ENCODE measurements around the gene REP15. TPM values are rescaled to one million over a fixed set of nuclear protein-coding genes. Genes with fewer than 3 reads are reported as not detected.

Gene REP15
- total RNA-seq, 1 experiment from 2014 or later: 0.26 TPM

DNA sequence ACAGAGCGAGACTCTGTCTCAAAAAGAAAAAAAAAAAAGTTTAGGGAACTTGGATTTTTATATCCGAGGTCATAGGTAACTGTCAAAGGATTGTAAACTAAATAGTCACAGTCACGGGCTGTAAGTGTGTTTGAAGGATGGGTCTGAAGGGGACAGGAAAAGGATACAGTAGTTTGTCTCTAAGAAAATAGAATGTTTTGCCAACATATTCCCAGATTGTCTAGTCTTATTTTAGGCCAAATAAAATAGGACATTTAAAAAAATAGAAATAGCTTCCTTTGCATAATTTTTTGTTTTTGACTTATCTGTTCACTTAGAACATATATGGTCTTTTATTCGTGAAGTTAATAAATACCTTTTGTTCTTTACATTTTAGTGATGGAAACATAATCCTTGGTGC, 24.2 kb upstream of the REP15 start (continued):
- TF ChIP-seq, protein P1, sequence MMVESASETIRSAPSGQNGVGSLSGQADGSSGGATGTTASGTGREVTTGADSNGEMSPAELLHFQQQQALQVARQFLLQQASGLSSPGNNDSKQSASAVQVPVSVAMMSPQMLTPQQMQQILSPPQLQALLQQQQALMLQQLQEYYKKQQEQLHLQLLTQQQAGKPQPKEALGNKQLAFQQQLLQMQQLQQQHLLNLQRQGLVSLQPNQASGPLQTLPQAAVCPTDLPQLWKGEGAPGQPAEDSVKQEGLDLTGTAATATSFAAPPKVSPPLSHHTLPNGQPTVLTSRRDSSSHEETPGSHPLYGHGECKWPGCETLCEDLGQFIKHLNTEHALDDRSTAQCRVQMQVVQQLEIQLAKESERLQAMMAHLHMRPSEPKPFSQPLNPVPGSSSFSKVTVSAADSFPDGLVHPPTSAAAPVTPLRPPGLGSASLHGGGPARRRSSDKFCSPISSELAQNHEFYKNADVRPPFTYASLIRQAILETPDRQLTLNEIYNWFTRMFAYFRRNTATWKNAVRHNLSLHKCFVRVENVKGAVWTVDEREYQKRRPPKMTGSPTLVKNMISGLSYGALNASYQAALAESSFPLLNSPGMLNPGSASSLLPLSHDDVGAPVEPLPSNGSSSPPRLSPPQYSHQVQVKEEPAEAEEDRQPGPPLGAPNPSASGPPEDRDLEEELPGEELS (CRISPR knock-in tag; IDR thresholded peaks at IDR 0.05): no peak
- TF ChIP-seq CREB1 (CRISPR knock-in tag; IDR thresholded peaks at IDR 0.05) (no peak), ZNF121 (CRISPR knock-in tag; IDR thresholded peaks at IDR 0.05) (no peak), FOXP1 (CRISPR knock-in tag; IDR thresholded peaks at IDR 0.05; ENCODE audit: borderline replicate concordance) (no peak), ELF4 (CRISPR knock-in tag; IDR thresholded peaks at IDR 0.05; ENCODE audit: low read depth) (no peak), NR3C1 (CRISPR knock-in tag; conservative IDR thresholded peaks at IDR 0.05; ENCODE audit: low read depth) (no peak), ZNF423 (CRISPR knock-in tag; IDR thresholded peaks at IDR 0.05) (no peak)
- TF ChIP-seq, protein P2, sequence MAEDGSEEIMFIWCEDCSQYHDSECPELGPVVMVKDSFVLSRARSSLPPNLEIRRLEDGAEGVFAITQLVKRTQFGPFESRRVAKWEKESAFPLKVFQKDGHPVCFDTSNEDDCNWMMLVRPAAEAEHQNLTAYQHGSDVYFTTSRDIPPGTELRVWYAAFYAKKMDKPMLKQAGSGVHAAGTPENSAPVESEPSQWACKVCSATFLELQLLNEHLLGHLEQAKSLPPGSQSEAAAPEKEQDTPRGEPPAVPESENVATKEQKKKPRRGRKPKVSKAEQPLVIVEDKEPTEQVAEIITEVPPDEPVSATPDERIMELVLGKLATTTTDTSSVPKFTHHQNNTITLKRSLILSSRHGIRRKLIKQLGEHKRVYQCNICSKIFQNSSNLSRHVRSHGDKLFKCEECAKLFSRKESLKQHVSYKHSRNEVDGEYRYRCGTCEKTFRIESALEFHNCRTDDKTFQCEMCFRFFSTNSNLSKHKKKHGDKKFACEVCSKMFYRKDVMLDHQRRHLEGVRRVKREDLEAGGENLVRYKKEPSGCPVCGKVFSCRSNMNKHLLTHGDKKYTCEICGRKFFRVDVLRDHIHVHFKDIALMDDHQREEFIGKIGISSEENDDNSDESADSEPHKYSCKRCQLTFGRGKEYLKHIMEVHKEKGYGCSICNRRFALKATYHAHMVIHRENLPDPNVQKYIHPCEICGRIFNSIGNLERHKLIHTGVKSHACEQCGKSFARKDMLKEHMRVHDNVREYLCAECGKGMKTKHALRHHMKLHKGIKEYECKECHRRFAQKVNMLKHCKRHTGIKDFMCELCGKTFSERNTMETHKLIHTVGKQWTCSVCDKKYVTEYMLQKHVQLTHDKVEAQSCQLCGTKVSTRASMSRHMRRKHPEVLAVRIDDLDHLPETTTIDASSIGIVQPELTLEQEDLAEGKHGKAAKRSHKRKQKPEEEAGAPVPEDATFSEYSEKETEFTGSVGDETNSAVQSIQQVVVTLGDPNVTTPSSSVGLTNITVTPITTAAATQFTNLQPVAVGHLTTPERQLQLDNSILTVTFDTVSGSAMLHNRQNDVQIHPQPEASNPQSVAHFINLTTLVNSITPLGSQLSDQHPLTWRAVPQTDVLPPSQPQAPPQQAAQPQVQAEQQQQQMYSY (CRISPR knock-in tag; IDR thresholded peaks at IDR 0.05): no peak
- TF ChIP-seq, protein P3, sequence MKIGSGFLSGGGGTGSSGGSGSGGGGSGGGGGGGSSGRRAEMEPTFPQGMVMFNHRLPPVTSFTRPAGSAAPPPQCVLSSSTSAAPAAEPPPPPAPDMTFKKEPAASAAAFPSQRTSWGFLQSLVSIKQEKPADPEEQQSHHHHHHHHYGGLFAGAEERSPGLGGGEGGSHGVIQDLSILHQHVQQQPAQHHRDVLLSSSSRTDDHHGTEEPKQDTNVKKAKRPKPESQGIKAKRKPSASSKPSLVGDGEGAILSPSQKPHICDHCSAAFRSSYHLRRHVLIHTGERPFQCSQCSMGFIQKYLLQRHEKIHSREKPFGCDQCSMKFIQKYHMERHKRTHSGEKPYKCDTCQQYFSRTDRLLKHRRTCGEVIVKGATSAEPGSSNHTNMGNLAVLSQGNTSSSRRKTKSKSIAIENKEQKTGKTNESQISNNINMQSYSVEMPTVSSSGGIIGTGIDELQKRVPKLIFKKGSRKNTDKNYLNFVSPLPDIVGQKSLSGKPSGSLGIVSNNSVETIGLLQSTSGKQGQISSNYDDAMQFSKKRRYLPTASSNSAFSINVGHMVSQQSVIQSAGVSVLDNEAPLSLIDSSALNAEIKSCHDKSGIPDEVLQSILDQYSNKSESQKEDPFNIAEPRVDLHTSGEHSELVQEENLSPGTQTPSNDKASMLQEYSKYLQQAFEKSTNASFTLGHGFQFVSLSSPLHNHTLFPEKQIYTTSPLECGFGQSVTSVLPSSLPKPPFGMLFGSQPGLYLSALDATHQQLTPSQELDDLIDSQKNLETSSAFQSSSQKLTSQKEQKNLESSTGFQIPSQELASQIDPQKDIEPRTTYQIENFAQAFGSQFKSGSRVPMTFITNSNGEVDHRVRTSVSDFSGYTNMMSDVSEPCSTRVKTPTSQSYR (CRISPR knock-in tag; IDR thresholded peaks at IDR 0.05): no peak

DNA sequence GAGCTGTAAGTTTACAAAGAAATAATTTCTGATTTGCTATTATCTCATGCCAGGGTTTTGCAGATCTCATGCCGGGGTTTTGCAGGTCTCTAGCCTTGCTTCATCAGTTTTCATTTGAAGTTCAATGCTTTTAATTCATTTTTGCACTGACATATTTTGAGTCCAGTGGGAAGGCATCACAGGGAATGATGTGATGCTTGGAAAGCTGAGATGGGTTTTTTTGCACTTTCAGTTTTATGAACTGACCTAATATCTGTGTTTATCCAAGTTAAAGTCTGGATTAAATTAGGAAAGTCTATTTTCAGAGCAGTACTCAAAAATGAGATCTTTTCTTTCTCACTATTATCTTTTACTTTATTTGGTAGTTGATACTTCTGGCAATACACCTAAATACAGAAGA, 23.6 kb upstream of the REP15 start:
- Mint-ChIP-seq H3K4me1 (no peaks in the 10 kb centered on the region), H3K27me3 (ENCODE audit: low read depth) (no peaks in the 10 kb centered on the region), H3K9me3 (no peaks in the 10 kb centered on the region), H3K27ac (no peak overlapping the region), H3K36me3 (no peaks in the 10 kb centered on the region; the same call in 1 of the 2 replicates), H3K4me3 (no peak overlapping the region)
- ATAC-seq (no peak), DNase-seq (ENCODE audit: low spot score) (no peak)
- ChIA-PET POLR2A (no interaction called here), CTCF (no interaction called here)
- TF ChIP-seq SMAD4 (CRISPR knock-in tag; IDR thresholded peaks at IDR 0.05) (no peak), MXD4 (CRISPR knock-in tag; IDR thresholded peaks at IDR 0.05; ENCODE audit: borderline replicate concordance) (no peak), OVOL2 (CRISPR knock-in tag; IDR thresholded peaks at IDR 0.05; ENCODE audit: borderline replicate concordance) (no peak), TCF7 (CRISPR knock-in tag; IDR thresholded peaks at IDR 0.05; ENCODE audit: low read depth) (no peak), ZNF121 (CRISPR knock-in tag; IDR thresholded peaks at IDR 0.05) (no peak), ETV6 (CRISPR knock-in tag; IDR thresholded peaks at IDR 0.05) (no peak), NFATC4 (CRISPR knock-in tag; IDR thresholded peaks at IDR 0.05) (no peak)
- TF ChIP-seq, protein P4, sequence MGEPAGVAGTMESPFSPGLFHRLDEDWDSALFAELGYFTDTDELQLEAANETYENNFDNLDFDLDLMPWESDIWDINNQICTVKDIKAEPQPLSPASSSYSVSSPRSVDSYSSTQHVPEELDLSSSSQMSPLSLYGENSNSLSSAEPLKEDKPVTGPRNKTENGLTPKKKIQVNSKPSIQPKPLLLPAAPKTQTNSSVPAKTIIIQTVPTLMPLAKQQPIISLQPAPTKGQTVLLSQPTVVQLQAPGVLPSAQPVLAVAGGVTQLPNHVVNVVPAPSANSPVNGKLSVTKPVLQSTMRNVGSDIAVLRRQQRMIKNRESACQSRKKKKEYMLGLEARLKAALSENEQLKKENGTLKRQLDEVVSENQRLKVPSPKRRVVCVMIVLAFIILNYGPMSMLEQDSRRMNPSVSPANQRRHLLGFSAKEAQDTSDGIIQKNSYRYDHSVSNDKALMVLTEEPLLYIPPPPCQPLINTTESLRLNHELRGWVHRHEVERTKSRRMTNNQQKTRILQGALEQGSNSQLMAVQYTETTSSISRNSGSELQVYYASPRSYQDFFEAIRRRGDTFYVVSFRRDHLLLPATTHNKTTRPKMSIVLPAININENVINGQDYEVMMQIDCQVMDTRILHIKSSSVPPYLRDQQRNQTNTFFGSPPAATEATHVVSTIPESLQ (CRISPR knock-in tag; IDR thresholded peaks at IDR 0.05): no peak
- TF ChIP-seq, protein P5, sequence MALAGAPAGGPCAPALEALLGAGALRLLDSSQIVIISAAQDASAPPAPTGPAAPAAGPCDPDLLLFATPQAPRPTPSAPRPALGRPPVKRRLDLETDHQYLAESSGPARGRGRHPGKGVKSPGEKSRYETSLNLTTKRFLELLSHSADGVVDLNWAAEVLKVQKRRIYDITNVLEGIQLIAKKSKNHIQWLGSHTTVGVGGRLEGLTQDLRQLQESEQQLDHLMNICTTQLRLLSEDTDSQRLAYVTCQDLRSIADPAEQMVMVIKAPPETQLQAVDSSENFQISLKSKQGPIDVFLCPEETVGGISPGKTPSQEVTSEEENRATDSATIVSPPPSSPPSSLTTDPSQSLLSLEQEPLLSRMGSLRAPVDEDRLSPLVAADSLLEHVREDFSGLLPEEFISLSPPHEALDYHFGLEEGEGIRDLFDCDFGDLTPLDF (CRISPR knock-in tag; IDR thresholded peaks at IDR 0.05): no peak
- TF ChIP-seq, protein P6, sequence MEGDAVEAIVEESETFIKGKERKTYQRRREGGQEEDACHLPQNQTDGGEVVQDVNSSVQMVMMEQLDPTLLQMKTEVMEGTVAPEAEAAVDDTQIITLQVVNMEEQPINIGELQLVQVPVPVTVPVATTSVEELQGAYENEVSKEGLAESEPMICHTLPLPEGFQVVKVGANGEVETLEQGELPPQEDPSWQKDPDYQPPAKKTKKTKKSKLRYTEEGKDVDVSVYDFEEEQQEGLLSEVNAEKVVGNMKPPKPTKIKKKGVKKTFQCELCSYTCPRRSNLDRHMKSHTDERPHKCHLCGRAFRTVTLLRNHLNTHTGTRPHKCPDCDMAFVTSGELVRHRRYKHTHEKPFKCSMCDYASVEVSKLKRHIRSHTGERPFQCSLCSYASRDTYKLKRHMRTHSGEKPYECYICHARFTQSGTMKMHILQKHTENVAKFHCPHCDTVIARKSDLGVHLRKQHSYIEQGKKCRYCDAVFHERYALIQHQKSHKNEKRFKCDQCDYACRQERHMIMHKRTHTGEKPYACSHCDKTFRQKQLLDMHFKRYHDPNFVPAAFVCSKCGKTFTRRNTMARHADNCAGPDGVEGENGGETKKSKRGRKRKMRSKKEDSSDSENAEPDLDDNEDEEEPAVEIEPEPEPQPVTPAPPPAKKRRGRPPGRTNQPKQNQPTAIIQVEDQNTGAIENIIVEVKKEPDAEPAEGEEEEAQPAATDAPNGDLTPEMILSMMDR (IDR thresholded peaks at IDR 0.05): no peak
- TF ChIP-seq, protein P7, sequence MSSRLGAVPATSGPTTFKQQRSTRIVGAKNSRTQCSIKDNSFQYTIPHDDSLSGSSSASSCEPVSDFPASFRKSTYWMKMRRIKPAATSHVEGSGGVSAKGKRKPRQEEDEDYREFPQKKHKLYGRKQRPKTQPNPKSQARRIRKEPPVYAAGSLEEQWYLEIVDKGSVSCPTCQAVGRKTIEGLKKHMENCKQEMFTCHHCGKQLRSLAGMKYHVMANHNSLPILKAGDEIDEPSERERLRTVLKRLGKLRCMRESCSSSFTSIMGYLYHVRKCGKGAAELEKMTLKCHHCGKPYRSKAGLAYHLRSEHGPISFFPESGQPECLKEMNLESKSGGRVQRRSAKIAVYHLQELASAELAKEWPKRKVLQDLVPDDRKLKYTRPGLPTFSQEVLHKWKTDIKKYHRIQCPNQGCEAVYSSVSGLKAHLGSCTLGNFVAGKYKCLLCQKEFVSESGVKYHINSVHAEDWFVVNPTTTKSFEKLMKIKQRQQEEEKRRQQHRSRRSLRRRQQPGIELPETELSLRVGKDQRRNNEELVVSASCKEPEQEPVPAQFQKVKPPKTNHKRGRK (CRISPR knock-in tag; IDR thresholded peaks at IDR 0.05; ENCODE audit: borderline replicate concordance): no peak
- TF ChIP-seq, protein P8, sequence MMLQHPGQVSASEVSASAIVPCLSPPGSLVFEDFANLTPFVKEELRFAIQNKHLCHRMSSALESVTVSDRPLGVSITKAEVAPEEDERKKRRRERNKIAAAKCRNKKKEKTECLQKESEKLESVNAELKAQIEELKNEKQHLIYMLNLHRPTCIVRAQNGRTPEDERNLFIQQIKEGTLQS (CRISPR knock-in tag; conservative IDR thresholded peaks at IDR 0.05): no peak

Measured in WTC11 (cell line).